ENCODE results near the gene UBQLNL.

The UBQLNL gene, protein sequence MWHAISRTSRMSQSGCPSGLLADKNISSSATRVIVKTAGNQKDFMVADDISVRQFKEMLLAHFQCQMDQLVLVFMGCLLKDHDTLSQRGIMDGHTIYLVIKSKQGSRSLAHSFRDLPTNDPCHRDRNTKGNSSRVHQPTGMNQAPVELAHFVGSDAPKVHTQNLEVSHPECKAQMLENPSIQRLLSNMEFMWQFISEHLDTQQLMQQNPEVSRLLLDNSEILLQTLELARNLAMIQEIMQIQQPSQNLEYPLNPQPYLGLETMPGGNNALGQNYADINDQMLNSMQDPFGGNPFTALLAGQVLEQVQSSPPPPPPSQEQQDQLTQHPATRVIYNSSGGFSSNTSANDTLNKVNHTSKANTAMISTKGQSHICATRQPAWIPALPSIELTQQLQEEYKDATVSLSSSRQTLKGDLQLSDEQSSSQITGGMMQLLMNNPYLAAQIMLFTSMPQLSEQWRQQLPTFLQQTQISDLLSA

DNA sequence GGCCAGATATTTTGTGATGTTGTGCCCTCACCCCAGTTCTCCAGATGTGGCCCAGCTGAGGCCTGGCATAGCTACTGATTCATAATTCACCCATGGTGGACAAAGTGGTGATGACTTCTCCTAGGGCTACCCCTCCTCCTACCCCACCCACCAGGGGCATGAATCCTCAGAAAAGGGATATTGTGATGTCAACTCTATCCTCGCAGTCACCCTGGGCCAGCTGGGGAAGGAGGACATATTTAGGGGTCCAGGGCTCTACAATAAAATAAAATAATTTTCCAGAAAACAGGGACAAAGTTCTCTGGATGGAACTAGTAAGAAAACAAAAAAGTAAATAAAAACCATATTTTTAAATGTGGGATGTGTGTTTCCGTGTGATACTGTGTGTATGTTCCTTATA is at the start of gene UBQLNL:
Gene UBQLNL (minus strand): TSS at position 101 of the 400 bp plus-strand sequence. CDS start 258 bp downstream, outside the sequence.
- DNase-seq = no peak

DNA sequence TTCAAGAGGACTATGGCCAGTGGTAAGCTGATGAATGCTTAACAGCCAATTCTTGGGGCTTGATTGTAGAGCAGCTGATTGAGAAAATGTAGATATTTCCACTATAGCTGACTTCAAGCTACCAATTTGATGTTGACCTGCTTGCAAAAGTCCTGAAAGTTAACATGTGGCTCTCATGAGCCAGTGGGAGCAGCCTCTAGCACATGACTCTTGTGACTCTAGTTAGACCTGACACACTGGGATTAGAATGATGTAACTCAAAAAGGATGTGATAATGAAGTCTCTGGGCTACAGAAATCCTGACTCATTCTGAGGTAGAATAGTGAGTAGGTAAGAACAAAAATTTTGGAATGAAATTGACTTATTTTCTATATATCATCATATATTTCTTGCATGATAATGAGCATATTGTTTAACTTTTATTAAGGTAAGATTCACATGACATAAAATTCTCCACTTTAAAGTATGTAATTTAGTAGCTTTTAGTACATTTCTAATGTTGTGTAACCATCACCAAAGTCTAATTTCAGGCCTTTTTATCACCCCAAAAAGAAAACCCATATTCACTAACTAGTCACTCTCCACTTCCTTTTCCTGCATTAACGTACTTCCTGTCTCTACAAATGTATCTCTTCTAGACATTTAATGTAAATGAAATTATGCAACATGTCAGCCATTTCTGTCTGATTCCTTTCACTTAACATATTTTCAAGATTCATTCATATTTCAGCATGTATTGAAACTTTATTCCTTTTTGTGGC is 47.9 kb upstream of the UBQLNL start:
- DNase-seq = no peak

DNA sequence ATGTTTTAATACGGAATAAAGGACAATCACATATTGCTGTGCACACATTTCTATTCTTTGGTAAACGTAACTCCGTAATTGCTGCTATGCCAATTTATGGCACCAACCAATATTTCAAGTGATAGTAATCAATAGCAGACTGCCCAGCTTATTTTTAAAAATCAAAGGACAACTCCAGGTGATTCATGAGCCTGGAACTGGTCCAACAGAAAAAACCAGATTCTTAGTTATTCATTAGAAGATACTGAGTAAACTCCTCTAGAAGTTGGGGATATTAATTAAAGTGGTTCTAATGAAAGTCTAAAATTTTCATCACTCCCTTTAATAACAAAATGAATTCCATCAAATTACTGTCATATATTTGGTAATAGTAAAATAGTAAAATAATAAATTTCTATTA is 41.3 kb upstream of the UBQLNL start:
- DNase-seq = no peak

DNA sequence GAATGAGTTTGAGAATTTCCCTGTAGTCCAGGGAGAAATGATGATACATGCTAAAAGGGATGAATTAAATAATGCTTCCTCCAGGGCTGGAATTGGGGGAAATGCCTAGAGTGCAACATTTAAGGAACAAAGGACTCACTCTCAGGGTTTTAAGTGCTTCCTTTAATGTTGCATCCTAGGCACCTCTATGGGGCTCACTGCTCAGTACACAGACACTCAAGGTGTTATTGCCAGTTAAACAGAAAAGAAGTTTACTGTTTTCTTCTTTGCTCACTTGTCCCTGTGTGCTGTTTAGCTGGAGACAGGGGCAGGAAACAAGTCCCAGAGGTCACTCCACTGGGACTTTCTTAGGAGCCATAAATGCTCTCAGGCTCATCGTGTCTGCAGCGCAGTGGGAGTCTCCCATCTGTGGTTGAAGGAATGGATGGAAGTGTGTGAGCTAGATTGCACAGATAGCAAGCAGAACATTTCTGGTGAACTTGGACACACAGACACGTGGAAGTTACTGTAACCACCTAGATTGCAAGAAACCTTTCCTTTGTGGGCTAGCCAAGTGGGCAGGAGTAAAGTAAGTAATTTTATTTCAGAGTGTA is 40.2 kb upstream of the UBQLNL start:
- no peak for DNase-seq

DNA sequence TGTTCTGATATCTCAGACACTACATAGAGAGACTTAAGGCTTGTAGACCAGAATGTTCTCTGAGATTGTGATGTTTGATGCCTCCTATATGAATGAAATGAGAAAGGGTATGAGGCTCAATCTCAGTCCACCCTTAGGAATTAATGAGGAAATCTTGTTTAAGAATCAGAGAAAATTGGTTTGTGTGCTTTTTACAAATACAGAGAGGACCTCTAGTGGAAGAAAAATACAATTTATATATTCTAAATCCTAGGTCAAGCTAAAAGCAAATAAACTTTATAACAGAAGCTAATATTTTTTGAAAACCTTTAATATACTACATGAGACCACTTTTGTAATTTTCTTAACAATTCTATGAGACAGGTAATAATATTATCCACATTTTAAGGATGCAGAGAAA is 36.8 kb upstream of the UBQLNL start:
- DNase-seq = no peak

DNA sequence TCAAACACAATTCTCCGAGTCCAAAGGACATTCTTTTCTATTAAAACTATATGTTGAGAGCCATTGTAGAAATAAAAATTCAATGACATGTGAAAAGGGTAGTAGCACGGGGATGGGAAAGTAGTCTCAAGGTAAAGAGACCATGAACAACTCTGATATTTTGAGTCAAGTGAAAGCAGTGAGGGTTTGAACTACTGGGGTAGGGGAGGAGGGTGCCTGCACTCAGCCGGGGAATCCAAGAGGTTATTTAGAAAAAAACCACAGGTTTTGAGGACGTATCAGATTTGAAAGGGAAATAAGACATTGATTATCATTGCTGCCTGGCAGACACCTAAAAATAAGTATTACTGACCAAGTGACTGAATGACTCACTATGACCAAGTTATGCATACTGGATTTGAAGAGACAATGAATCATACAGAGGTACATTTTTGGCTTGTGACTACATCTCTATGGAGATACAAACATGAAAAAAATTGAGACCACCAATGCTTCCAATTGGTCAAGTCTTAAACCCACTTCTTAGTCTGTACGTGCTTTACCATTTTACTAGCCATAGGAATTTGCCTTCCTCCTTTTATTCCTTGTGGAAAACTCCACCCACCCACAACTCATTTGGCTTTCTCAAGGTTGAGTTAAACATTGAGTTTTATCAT is 34.1 kb upstream of the UBQLNL start:
- no peak for DNase-seq

DNA sequence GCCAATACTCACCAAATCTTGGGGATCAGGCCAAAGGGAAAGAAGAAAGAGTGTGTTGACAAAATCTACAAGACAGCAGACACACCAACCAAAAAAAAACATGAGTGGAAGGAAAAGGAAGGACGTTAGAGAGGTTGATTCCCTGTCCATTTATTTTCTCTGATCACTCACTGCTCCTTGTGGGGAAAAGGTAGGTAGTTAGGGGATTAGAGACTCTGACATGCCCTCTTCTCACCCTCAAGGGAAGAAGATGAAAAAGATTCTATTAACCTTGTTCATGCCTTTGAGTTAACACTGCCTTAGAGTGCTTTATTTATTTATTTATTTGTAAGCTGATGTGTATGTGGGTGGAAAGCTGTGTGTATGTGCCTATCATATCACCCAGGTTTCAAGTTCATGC is 31.9 kb upstream of the UBQLNL start, which contains the start of gene OR52H1:
Gene OR52H1 (minus strand): TSS at position 101 of the 400 bp plus-strand sequence. CDS start 3,035 bp downstream, outside the sequence.
- DNase-seq = no peak

DNA sequence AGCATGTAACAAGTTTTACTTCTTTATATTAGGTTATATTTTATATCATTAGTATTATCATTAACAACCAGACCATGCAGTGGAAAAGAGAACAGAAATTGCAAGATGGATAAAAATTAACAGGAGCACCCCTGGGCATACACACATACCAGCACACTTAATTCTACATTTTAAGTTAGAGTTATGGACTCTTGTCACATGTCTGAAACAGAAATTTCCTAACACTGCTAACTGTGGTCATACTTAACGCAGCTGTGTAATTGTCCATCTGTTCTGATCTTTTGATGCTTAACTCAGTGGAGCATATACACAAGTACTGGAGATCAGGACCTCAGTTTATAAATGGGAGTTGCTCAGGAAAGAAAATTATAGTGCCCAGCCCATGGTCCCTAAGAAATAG is 31.5 kb upstream of the UBQLNL start:
- no peak for DNase-seq

DNA sequence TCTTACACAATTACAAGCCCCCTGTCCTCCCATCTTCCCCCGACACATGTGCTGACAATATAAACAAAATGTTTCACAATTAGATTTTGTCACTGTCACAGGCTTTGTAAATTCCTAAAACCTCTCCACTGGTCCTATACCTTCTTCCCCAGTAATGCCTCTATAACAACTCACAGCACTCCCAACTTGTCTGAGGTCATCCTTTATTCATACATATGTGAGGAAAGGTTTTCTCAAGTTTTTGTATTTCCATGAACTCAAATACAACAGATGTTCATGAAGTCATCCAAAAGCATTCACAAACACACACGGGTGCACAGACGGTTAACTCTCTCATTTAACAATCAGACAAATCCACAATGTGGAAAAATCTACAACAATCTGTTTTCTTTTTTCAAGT is 30.0 kb upstream of the UBQLNL start:
- DNase-seq = no peak

DNA sequence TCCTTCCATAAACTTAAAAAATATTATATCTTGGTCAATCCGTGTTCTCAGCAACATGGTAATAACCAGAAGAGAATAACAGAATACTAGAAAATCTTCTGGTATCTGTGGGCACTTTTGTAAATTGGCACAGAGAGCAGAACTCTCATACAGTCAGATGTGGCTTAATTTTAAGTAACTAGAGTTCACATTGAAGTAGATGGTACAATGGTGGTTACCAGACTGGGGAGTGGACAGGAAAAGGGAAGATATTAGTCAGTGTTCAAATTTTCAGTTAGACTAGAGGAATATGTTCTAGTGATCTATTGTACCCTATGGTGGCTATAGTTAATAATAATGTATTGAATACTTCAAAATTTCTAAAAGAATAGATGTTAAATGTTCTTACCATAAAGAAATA is 24.9 kb upstream of the UBQLNL start:
- DNase-seq = no peak

DNA sequence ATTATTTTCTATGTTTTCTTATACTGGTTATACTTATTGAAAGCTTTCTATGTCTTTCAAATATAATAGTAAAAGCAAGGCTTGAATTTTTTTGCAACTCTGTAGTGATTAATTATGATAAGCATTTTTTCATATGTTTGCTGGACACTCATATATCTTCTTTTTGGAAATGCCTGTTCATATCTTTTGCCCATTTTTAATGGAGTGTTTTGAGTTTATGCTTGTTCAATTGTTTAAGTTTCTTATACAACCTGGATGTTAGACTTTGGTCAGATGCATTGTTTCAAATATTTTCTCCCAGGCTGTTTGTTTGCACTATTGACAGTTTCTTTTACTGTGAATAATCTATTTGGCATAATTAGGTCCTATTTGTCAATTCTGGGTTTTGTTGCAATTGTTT is 20.0 kb upstream of the UBQLNL start:
- DNase-seq = no peak

DNA sequence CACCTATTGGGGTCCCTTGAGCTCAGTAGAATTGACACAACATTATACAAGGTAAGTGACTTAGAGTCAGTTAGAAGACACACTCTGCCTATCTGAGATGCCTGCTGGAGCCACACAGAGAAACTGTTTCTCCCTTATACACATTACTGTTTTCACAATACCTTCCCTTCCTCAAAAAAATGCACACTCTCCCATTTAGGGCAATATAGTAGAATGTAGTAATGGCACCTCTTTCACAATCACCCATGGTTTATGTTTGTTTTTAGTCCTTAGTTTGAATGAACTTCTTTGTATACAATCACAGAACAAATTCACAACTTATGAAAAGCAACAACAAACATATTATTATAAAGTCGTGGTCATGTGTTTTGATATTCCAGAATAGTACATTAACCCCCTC is 17.5 kb upstream of the UBQLNL start:
- DNase-seq = no peak

DNA sequence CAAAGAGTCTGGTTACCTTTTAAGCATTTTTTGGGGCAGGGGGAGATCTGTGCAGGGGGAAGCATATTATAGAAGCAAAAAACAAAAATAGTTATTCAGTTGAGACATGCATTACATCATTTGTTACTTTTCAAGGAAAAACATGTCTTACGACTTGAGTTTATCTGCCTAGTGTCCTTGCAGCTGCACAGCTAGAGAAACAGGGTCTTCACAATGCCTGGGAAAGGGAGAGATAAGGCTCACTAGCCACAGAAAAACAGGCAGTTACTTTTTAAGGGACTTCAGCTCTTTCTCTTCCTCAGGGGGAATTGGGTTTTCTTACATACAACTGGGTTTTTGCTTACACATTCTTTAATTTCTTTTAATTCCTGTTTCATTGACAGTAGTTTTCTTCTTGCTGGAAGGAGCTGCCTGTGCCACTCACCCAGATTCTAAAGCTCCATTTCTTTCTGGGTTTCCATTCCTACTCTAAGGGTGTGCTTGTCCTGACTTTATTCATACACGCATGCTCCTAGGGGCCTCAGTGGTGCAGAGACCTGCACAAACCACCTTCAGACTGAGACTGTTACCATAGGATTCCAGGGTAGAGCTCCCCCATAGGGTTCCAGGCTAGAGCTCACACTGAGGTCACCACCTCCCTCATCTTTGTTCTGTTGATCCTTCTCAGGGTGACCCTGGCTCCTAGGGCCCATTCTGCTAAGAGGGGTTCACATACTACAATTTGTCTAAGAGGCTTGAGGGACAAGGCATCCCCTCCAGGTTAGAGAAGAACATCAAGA is 14.7 kb upstream of the UBQLNL start:
- DNase-seq = no peak

DNA sequence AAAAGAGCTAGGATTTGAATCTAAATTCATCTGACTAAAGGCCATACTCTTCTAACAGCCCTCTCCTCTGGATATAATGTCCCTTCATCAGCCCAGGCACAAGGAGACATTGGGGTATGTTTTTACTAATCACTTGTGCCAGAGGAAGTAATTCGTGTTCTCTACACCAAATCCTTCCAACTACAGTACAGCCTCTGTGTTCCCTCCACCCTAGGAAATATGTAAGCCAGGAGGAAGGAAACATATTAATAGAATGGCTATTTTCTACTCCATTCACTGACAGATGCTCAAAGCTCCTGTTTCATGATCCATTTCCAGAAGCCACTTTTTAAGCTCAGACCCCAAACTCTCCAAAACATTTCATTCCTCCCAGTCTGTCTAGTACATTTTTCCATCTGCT is 12.0 kb upstream of the UBQLNL start:
- DNase-seq = no peak

DNA sequence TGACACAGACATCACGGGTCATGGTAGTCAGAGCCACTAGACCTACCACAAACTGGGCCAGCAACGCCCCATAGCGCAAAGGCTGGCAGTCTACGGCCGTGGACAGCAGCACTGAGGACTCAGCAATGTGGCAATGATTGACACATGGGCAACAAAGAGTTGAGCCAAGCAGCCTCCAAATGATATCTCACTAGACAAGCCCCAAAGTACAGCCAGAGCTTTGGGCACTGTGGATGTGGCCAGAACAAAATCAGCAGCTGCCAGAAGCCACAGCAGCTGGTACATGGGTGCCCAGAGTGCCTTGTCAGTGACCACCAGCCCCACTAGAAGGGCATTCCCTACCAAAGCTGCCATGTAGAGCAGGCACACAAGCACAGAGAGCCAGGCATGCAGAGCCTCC is 11.2 kb upstream of the UBQLNL start:
- DNase-seq = no peak

DNA sequence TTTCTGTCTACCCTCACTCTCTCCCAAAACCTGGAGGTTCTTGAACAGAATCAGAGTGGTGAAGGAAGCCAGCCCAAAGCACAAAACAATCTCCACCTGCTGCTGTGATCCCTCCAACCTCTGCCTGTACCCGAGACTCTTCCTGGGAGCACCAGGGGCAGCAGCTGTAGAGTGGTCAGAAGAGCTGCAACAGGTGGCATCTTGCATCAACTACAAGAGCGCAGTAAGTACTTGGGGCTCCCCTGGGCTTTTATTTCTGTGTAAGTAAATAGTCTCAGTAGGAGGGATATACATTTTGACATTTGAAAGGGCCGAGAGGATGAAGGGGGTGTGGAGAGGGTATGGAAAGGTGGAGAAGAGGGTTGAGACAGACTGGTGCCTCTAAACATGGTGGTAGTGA is 8.3 kb upstream of the UBQLNL start:
- DNase-seq = no peak

DNA sequence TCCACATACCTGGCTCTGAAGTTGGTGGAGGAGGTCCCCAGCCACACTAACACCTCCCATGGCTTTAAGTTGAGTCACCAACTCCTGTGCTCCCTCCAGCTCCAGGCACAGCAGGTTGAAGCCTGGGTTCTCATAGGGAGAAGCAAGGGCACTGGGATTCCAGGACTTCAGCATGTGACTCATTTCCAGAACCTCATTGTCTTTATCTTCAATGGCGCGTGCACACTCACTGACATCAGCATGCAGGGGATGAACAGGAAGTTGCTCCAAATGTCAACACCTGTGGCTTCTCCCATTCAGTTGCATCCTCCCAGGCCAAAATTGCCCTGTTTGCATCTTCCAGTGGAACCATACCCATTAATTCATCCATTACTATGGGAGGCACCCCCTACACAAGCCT is 5.8 kb upstream of the UBQLNL start:
- no peak for DNase-seq

DNA sequence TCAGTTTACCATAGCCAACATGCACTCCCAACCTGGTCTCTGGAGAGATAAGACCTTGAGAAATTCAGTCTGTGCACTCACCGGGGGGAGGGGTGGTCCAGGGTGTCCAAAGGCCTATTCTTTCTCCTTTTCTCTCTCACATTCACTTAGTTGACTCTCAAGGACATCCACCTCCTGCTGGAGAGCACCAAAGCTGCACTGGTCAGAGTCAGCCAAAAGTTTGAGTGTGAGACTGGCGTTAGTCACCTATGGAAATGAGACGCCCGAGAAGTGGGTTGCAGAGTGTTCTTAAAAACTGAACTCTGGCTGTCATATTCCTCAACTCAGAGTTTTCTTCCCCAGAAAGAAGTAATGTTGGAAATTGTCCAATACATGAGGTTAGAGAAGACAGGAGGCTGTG is 5.0 kb upstream of the UBQLNL start:
- no peak for DNase-seq

DNA sequence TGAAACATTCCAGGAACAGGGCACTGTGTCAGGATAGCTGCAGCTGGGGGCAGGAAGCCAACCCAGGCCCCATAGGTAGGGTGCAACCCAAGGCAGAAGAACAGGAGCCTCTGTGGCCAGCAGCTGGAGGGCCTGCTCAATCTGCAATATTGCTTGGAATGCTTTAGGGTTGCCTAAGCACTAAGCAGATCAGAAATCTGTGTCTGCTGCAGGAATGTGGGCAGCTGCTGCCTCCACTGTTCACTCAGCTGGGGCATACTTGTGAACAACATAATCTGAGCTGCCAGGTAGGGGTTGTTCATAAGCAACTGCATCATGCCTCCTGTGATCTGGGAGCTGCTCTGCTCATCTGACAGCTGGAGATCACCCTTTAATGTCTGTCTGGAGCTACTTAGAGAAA is 1.7 kb downstream of the UBQLNL start:
- DNase-seq = no peak

DNA sequence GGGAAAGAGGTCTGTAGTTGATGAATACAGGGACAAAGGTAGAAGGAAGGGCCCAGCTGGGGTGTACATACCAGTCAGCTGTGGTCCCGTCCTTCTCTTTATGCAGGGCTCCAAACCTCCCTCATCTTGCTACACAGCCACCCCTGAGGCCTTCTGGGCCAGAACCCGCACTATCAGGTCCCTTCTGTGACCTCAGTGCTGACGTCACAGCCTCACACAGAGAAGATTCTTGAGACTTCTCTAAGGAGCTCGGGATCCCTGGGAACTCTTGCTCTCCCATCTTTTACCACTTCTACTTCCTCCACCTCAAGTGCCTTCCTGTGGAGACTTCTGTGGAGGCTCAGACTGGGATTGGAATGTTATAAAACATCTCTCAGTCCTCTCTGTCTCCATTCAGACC is 6.7 kb downstream of the UBQLNL start, which contains the start of gene UBQLN3:
Gene UBQLN3 (minus strand): TSS at position 155 of the 400 bp plus-strand sequence. CDS start 399 bp downstream, outside the sequence.
- DNase-seq = no peak

DNA sequence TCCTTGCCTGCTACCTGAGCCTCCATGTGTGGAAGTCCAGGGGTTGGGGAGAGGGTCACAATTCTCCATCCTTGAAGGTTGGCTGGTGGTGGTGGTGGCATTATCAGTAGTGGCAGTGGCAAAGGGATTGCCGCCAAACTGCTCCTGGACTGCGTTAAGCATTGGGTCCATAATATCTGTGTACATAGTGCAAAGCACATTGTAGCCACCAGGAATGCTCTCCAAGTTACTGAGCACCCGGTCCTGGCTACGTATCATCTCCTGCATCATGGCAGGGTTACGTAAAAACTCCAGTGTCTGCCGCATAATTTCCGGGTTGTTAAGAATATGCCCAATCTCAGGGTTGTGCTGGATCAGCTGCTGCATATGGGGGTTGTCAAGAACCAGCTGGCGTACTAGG is 7.9 kb downstream of the UBQLNL start:
- no peak for DNase-seq

DNA sequence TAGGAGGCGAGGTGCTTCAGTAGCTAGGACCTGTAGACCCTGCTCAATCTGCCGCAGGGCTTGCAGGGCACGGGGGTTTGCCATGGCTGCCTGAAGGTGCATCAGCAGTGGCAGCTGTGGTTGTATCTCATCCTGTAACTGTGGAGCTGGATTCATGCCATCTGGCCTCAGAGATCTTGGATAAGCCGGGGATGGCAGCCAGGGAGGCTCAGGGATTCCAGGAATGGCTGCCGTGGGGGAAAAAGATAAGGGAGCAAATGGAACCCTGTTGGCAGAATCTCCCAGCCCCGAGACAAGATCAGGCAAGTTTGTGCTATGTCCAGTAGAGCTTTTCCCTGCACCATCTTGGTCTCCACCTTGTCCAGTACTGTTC is 8.6 kb downstream of the UBQLNL start:
- DNase-seq = no peak

Measured in activated CD4-positive, alpha-beta T cell treated with anti-CD3 and anti-CD28 coated beads, Interleukin-2, amount 50 U/mL, for 1 hour (primary cell).